ENCODE measurements around the gene HOXD10. TPM values are rescaled to one million over a fixed set of nuclear protein-coding genes. Genes with fewer than 3 reads are reported as not detected.

Gene HOXD10
- total RNA-seq, 1 donor from 2014 or later: 1.7 TPM

DNA sequence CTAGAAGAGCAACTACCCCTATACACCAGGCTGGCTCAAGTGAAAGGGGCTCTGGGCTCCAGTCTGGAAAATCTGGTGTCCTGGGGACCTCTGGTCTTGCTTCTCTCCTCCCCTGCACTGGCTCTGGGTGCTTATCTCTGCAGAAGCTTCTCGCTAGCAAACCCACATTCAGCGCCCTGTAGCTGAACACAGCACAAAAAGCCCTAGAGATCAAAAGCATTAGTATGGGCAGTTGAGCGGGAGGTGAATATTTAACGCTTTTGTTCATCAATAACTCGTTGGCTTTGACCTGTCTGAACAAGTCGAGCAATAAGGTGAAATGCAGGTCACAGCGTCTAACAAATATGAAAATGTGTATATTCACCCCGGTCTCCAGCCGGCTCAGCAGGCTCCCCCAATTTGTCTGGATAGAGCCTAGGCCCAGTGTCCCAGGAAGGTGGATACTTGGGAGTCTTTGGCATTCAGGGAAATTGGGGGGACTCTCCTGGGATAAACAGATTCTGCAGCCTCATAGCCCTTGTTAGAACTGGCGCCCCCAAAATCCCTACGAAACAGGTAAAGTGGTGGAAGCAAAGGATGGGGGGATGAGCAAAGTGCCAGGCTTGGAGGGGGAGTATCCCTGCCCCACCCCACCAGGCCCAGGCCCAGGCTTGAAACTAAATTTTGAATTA lies 32.3 kb downstream of the HOXD10 start:
- DNase-seq (ENCODE audit: low spot score): no peak

DNA sequence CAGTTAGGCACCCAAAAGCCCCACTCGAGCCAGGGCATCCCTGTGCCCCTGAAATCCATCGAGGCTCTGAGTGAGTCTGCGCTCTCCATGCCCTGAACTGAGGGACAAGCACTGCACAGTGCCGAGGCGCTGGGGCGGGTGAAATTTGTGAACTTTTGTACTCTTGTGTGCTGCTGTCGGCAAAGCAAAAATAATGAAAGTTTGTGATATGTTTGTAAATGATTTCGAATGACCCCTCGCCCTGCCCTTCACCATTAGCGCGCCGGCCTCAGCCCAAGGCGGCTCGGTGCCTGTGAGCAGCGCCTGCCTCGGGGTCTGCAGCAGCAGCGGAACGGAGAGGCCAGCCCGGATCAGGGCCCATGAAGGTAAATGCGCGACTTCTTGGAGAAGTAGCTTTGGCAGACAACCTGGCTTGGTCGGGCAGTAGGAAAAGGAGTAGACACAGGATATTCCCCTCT lies 32.9 kb downstream of the HOXD10 start:
- DNase-seq (ENCODE audit: low spot score): peak; percentile 68

- DNase-seq (ENCODE audit: low spot score): peak; percentile 67
Observed at GRCh38 chr2:176149939-176150583, 33.5 kb downstream of the HOXD10 start.

- DNase-seq (ENCODE audit: low spot score): peak; percentile 81
Observed at GRCh38 chr2:176150584-176151441, 34.2 kb downstream of the HOXD10 start.

- peak; percentile 73 for DNase-seq (ENCODE audit: low spot score)
Observed at GRCh38 chr2:176151442-176152287, 35.1 kb downstream of the HOXD10 start, which contains the start of gene HOXD4. TSS of gene HOXD4 (plus strand) at chr2:176151550. CDS start at chr2:176151634, 84 bp downstream.

GRCh38 chr2:176152350-176153181 lies 36.0 kb downstream of the HOXD10 start:
- DNase-seq (ENCODE audit: low spot score): peak; percentile 80

DNA sequence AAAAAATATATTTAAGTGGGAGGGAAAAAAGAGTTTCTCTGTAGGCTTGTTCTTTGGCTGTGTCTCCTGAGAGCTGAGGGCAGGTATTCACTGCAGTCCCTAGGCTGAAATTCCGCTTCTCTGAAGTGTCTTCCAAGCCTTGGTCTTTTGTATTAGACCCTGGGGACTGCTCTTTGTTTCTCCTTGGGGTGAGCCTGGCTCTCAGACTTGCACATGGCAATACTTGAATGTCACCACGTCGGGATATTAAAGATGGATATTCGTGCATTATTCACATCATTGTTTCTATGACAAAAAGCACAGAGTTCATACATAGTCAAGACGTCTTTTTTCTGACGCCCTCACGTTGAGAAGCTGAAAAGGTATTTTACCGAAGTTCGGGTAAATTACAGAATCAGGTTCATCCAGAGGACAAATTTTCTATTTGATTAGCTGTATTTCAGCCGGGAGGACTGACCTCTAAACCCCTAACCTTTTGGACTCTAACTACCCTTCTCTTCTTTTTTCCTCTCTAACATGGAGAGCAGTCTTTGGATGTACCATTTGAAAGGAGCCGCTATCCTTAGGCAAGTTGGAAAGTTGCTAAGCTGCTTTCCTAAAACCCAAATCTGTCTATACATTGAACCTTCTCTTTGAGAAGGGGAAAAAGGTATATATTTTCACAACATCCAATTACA lies 38.1 kb downstream of the HOXD10 start:
- no peak for DNase-seq (ENCODE audit: low spot score)

DNA sequence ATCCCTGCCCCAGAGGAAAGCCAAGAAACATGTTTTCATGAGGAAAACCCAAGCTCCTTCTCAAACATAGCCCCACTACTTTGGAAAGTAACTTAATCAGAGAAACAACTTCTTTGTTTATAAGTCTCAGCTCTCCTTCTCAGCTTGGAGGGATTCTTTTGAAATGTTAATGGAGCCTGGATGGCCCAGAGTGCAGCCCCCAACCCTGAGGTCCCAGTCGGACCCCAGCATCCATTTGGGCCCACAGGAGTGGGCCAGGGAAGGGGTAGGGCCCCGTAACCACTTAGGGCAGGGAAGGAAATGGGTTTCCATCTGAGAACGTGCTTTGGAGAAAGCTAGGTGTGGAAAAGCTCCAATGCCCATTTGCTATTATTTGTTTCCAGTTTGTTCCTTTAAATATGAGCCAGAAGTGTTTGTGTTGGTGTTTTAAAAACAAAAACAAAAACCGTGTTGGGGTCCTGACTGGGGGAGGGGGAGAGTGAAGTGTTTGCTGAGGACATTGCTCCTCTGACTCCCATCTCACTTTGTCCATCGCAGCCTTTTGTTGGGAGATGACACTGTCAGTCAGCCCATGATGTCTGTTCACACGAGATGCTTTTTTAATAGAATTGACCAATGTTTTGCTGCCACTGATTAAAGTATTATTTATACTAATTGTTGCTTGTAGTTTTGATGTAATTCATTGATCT lies 38.9 kb downstream of the HOXD10 start:
- DNase-seq (ENCODE audit: low spot score): no peak

- no peak for DNase-seq (ENCODE audit: low spot score)
Observed at GRCh38 chr2:176156301-176156806, 39.8 kb downstream of the HOXD10 start.

GRCh38 chr2:176156807-176157498 lies 40.4 kb downstream of the HOXD10 start, which contains the start of gene HOXD3:
TSS of gene HOXD3 (plus strand) at chr2:176157307. CDS start at chr2:176169115, 11,808 bp downstream.
- DNase-seq (ENCODE audit: low spot score): no peak

GRCh38 chr2:176157499-176158185 lies 41.1 kb downstream of the HOXD10 start:
- DNase-seq (ENCODE audit: low spot score): no peak

GRCh38 chr2:176158186-176158591 lies 41.6 kb downstream of the HOXD10 start:
- DNase-seq (ENCODE audit: low spot score): no peak

DNA sequence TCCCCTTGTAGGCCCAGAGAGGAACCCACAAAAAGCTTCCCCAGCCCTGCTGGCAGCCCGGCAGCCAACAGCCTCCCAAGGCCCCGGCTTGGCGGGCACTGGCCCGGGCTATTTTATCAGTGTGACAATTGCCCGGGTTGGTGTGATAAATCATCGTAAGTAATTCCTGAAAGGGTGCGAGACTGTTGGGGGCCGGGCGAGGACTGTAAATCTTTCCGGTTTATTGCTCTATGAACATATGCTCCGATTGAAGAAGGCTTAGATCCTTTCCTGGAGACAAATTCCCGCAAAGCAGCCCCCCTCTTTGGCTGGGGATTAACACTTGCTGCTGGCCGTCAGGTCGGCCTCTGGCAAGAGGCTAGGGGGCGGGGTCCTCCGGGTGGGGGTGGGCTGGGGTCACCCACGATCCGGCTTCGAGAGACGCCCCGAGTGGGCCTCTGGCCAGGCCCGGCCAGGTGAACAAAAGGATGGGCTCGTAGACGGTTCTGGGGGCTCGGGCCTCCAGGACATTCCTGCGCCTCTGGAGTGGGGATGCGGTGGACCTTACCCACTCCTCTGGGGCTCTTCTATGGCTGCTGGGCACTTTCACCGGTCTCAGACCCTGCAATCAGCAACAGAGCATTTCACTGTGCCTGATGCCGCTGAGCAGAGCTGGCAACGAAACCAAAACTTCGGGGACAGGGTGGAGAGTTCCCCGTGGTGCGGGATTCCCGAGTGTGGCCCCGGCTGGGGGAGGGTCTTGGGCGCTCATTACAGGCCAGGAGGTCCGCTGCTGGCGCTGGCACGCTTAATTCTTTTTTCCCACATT lies 42.5 kb downstream of the HOXD10 start:
- no peak for DNase-seq (ENCODE audit: low spot score)

GRCh38 chr2:176159663-176160250 lies 43.2 kb downstream of the HOXD10 start:
- no peak for DNase-seq (ENCODE audit: low spot score)

- peak; percentile 77 for DNase-seq (ENCODE audit: low spot score)
Observed at GRCh38 chr2:176160251-176160985, 43.8 kb downstream of the HOXD10 start.

Data from mesenteric fat pad (tissue), 1 donor.